GM18502 (cell line): ENCODE results near the gene WDR44.
"Not testable (repeated sequence)": the region's sequence is repeated elsewhere in the genome, so short reads cannot be mapped to it uniquely, and the experiment has no call there.

ENCODE experiments used
- ATAC-seq: cut with Tn5 transposase; IDR thresholded peaks from one replicate; pipeline ENCODE4 v1.9.1; 2021; ENCODE audit warnings: mild to moderate bottlenecking; ENCODE audit not compliant: unreplicated experiment, poor library complexity

Gene WDR44, protein sequence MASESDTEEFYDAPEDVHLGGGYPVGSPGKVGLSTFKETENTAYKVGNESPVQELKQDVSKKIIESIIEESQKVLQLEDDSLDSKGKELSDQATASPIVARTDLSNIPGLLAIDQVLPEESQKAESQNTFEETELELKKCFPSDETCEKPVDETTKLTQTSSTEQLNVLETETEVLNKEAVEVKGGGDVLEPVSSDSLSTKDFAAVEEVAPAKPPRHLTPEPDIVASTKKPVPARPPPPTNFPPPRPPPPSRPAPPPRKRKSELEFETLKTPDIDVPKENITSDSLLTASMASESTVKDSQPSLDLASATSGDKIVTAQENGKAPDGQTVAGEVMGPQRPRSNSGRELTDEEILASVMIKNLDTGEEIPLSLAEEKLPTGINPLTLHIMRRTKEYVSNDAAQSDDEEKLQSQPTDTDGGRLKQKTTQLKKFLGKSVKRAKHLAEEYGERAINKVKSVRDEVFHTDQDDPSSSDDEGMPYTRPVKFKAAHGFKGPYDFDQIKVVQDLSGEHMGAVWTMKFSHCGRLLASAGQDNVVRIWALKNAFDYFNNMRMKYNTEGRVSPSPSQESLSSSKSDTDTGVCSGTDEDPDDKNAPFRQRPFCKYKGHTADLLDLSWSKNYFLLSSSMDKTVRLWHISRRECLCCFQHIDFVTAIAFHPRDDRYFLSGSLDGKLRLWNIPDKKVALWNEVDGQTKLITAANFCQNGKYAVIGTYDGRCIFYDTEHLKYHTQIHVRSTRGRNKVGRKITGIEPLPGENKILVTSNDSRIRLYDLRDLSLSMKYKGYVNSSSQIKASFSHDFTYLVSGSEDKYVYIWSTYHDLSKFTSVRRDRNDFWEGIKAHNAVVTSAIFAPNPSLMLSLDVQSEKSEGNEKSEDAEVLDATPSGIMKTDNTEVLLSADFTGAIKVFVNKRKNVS

DNA sequence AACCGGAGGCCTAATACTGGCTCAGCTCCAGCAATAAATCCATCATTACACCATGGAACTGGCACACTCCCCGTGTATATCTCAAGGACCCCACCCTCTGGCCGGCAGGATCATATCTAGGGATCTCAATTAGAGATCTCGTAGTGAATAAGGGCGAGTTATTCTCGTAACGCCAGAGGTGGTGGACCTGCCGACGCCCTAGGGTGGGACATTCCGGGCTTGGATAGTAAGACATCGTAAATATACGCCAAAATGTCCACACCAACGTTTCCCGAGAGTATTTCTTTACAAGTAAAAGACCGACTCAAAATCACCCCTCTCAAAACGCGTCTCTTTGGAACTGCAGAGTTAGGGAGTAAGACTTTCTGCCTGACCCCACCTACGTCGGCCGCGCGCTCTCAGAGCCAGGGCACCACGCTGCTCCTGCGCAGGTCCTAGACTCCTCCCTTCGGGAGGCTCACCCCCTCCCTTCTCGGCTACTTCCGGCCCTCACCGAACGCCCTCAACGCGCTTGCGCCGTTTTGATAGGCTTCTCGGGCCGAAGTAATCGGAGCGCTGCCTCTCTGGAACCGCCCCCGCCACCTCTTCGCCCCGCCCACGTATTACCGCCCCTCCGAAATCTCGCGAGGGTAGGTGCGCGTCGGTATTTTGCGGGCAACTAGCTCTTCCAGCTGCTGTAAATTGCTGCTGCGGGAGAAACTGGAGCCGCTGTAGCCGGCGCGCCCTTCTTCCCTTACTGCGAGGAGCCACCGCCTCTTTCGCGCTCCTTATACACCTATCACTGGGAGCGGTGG is at the start of gene WDR44:
WDR44 (plus strand) TSS at position 643 of the 794 bp plus-strand sequence. CDS start 398 bp downstream, outside the sequence.
- peak; percentile 88 for ATAC-seq

DNA sequence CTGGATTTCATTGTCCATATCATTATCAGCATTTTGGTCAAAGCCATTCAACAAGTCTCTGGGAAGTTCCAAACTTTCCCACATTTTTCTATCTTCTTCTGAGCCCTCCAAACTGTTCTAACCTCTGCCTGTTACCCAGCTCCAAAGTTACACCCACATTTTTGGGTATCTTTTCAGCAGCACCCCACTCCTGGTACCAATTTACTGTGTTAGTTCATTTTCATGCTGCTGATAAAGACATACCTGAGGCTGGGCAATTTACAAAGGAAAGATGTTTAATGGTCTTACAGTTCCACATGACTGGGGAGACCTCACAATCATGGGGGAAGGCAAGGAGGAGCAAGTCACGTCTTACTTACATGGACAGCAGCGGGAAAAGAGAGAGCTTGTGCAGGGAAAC is 40.1 kb upstream of the WDR44 start:
- not testable (repeated sequence) for ATAC-seq

DNA sequence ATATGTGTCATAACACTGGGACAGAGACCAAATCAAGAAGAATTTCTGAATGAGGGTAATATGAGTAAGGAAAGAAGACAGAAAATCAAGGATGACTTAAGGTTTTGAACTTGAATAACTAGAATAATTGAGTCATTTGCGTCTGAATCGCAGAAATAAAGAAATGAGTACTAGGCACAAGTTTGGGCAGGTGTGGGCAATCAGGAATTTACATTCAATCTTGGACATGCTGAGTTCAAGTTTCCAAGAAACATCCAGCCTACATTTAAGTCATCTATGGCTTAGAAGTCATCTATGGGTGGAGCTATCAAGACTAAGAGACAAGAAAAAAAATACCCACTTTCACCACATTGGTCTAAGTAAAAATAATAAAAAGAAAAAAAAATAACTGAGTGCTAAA is 30.4 kb upstream of the WDR44 start:
- ATAC-seq = no peak

DNA sequence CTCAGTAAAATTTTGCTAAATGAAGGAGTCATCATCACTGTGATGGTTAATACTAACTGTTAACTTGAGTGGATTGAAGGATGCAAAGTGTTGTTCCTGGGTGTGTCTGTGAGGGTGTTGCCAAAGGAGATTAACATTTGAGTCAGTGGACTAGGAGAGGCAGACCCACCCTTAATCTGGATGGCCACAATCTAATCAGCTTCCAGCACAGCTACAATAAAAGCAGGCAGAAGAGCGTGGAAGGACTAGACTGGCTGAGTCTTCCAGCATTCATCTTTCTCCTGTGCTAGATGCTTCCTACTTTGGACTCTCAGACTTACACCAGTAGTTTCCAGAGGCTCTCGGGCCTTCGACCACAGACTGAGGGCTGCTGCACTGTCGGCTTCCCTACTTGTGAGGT is 21.3 kb upstream of the WDR44 start:
- ATAC-seq = no peak

DNA sequence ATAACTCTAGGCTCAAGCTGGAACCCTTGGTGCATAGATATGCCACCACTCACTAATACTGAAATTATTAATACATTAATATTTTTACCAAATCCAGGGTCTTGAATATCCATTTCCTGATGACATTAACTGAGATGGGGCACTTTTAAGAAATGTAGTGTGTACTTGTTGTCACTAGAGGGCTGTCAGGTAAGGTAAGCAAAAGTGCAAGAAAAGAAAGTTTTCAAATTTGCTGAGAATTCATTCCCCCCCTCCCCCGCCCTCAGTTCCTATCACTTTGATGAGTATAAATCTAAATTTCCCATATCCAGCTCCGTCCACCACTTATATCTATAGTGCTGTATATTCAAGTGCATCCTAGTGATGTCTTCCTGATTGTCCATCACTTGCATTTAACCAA is 20.5 kb upstream of the WDR44 start:
- no peak for ATAC-seq

DNA sequence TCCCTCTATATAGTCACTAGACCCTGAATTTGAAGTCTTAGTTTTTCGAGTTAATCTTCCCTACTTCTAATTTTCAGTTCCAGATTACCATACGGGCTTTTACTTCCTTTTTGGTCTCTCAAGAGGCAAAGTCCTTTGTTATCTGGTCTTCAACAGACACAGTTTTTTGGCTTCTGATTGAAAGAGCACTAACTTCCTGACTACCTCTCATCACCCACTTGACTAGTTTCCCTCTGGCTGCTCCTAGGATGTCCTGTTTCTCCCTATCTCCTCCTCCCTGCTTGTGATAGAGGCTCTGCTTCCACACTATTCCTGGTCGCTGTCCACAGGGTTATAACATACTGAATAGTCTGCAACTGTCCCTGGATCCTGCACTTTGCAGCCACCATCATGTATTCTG is 16.7 kb upstream of the WDR44 start:
- no peak for ATAC-seq

DNA sequence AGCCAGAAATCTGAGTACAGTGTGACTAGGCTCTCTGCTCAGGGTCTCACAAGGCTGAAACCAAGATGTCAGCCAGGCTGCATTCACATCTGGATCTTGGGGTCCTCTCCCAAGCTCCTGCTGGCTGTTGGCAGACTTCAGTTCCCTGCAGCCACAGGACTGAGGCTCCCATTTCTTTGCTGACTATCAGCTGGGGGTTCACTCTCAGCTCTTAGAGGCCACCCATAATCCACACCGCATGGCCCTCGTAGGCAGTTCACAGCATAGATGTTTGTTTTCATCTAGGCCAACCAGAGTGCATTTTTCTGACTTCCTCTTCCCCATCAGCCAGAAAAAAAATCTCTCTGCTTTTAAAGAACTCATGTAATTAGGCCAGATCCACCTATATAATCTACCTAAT is 8.2 kb upstream of the WDR44 start:
- no peak for ATAC-seq

DNA sequence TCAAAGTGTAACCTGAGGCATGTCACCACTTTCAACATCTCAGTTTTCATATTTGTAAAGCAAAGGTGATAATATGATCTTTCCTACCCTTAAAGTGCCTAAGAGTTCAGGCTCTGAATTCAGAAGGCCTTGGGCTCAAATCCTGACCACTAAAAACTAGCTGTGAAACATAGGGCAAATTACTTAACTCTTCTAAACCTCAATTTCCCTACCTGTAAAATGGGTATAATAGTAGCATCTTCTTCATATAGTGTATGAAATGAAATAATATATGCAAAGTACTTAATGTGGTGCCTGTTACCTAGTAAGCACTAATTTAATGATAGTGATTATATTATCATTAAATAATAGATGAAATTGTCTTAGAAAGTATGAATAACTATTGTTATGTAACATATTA is 7.0 kb upstream of the WDR44 start:
- ATAC-seq = no peak

DNA sequence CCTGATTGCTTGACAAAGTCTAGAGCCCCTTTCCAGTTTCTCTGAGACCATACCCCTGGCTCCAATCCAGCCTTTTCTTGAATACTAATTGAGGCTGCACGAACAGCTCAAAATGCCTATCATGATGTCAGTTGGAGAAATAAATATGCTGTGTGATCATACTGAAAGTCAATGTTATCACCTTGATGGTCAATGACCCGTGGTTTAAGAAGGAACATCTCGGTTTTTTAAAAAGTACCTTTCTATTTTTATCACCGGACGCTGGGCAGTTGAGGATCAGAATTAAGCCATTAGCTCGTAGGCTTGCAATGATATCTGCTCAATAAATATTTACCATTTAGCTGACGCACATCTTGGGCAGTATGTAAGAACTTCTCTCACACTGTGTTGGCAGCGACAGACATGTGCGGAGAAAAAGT is 852 bp upstream of the WDR44 start:
- peak; percentile 19 for ATAC-seq

DNA sequence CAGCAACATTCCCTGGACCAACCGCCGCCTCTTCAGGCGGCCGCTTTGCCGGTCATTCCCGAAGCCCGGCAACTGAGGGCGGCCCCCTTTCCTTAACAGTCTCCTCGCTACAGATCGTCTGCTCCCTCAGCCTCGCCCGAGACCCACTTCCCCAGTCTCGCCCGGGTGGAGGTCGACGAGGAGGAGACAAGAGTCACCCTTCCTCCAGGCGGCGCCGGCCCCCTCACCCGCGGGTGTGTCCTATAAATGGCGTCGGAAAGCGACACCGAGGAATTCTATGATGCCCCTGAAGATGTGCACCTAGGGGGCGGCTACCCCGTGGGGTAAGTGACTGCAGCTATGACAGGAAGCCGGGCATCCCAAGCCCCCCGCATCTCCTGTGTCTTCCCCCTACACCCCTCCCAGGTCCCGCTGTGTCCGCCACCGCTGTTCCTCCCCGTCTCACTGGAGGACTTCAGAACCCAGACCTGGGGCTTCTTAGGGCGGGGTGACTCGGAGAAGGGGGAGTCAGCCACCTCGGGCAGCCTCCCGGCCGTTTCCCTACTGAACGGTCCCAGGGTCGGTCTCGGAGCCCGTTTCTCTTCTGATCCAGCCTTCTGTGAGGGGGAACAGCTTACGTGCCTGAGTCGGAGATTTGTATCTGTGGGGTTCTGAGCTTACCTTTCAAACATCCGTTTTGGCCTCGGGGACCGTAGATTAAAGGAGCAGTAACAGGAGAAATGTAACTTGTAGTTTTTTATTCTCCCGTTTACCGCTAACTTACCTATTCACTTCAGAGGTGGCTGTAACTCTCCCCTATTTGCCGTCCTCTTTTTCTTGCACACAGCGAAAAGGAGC is 570 bp downstream of the WDR44 start:
- peak; percentile 30 for ATAC-seq

DNA sequence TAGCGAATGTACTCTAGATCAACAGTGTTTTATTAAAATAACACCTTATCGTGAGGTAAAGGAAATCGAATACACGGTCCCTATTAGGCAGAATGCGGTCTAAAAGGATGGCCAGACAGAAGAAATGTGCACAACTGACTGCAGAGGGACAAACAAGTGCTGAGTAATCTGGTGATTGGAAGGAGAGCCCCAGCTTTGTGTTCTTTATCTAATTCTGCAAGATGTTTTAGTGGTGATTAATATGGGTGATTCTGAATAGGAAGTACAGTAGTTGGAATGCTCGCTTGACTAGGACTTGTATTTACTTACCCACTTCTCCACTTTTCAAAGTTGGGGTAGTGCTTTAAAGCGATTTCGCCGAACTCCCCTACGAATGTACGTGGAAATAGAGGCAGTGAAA is 1.2 kb downstream of the WDR44 start:
- no peak for ATAC-seq

DNA sequence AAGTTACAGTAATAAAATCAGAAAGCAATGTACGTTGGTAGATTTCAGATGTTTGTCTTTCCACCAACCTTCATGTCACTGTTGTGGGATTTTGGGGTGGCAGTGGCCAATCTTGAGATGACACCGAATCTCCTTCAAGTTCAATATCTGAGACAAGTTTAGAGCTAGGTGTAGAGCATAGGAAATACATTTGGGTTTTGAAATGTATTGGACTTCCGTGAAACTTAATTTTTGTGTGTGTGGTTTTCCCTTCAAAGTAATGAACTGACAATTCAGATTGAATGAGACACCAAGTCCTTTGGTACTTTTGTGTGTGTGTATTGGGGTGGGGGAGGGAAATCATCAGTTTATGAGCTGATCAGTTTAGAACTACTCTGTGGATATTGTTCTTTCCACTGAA is 1.8 kb downstream of the WDR44 start:
- no peak for ATAC-seq

DNA sequence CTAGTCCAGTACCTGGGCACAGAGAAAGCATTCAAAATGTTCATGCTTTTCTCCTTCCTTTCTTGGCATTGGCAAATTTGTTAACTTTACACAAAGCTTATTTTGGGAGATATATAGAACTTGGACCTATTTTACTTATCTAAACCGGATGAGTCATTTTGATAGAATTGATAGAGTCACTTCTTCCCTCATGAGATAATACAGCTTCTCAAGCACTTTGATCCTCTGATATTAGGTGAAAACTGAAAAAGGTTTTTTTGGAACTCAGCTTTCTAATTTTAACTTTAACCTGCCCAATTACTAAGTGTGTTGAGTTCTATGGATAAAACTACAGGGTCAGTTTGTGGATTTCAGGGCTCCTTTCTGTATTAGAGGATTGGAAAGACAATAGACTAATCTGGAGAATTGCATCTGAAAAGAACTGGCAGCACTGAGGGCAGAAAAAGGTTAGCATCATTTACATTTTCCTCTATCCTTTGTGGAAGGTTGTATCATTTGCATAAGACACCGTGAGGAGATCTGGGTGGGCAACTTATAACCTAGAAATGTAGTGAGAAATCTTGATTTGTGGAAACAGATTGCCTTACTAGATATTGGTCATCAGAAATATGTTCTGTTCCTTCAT is 2.4 kb downstream of the WDR44 start:
- no peak for ATAC-seq

DNA sequence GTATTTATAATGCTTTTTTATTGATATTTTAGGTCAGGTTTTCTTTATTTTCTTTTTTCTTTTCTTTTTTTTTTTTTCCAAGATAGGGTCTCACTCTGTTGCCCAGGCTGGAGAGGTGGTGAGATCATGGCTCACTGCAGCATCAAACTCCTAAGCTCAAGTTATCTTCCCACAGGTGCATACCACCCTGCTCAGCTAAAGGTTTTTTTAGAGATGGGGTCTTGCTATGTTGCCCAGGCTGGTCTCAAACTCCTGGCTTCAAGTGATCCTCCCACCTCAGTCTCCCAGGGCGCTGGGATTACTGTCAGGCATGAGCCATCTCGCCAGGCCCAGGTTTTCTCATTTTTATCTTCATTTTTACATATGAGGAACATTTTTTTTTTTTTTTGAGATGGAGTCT is 3.3 kb downstream of the WDR44 start:
- ATAC-seq = no peak

DNA sequence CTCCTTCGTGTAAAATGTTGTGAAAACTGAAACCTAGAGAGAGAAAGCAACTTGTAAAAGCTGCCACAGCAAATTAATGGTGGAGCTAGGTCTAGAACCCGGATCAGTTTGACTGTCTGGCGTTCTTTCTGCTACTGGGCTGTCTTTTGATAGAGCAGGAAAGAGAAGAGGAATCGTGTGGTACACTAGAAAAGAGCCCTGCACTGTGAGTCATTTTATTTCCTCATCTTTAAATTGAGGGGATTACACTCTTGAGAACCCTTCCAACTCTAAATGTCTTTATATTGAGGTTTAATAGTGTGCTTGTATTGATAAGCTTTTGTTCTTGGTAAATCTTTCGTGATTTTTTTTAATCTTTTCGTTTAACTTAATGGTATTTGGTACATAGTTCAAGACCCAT is 4.3 kb downstream of the WDR44 start:
- no peak for ATAC-seq

DNA sequence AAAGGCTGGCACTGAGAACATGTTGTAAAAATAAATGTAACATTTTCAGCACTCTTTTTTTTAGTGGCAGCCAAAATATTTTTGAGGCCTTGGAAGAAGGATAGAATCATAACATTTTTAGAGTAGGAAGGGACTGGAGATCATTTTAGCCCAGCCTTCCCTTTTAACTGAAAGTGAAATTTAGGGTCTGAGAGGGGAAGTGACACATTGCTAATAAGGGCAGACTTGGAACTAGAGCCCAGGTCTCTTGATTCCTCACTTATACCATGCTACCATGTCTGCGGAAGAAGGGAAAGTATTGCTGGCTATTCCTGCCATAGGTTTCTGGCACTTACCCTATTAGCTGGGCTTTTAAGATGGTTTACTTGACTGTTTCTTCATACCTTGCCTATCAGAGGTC is 4.8 kb downstream of the WDR44 start:
- ATAC-seq = no peak

DNA sequence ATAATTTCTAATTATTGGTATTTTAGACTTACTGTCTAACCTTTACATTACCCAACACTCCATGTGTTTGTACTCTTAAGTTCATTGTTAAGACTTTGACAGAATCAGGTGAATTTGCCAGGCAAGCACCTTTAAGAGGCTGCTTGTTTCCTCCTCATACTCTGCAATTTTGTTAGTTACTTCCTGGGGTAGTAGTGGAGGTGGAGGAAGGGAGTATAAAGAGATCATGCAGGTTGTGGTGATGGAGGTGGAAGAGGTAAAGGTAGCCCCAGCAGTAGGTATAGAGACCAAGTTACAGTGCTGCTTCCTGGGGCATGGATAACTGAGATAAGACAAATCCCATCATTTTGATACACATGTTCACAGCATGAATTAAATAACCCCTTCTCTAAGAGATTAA is 6.7 kb downstream of the WDR44 start:
- no peak for ATAC-seq

DNA sequence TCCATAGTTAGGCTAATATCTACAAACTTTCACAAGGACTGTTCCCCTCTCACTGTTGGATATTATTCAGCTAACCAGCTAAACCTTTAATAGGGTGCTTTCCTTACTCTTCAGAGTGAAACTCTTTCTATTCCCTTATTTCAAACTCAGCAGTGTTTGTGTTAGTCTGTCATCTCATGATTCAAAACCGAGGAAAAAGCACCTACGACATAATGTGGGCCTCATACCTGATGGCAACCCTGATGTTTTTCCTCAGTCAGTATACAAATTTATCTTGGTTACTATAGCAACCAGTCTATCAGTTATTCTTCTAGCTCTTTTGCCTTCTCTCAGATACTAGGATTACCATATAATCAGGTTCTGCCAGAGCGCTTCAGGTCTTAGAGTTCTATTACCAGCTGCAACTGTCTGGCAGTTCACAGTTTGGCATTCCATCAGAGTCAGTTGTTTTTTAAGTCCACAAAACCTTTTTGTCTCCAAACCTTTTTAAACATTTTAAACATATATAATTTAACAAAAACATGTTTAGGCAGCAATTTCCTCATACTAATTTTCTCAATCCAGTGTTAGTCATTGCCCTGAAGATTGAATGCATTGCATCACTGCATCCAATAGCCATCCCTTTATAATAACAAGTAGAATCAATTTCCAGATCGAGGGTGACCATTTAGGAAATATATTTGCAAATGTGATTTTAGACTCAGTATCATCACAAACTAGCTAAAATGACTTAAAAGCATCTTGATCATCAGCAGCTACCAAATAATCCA is 7.4 kb downstream of the WDR44 start:
- peak; percentile 60 for ATAC-seq
